HG03066 (cell line): ENCODE measurements around the gene CHST11.
"Not testable (repeated sequence)": the region's sequence is repeated elsewhere in the genome, so short reads cannot be mapped to it uniquely, and the experiment has no call there.

Experiments
- ATAC-seq: cut with Tn5 transposase; IDR thresholded peaks from one replicate; pipeline ENCODE4 v1.9.1; 2021; ENCODE audit warnings: low read depth; ENCODE audit not compliant: unreplicated experiment

CHST11 gene

DNA sequence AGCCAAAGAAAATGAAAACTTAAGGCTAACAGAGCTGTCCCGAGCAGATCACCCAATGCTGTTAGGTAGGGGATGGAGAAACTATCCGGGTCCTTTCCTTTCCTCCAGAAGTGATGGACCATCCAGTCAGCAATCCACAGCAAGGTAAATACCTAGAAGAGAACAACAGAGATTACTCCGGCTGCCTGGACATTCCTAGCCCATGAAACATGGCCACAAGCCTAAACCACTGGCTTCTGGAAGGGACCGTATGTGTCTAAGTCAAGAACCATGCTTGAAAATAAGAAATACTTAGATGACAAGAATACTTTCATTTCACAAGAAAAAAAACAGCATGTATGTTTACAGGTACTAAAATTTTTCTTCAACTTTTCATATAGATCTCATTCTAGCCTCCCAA is 348.4 kb downstream of the CHST11 start:
- ATAC-seq, result no peak

DNA sequence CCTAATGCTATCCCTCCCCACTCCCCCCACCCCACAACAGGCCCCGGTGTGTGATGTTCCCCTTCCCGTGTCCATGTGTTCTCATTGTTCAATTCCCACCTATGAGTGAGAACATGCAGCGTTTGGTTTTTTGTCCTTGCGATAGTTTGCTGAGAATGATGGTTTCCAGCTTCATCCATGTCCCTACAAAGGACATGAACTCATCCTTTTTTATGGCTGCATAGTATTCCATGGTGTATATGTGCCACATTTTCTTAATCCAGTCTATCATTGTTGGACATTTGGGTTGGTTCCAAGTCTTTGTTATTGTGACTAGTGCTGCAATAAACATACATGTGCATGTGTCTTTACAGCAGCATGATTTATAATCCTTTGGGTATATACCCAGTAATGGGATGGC is 349.4 kb downstream of the CHST11 start:
- ATAC-seq, result not testable (repeated sequence)

DNA sequence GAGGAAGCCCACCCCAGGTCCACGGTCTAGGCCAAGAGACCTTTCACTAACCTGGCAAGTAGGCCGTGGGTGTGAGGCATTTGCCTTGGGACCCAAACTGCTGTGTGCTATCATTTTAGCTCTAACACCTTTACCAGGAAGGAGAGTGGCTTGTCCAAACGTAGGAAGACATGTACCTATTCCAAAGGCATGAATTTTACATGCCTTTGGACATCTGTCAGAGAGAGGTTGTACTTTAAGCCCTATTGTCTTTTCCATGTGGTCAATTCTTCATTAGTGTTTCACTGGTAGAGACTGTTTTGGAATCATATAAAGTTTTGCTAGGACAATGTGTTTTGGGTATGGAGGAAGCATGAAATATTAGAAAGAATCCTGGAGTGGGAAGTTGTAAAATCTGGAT is 352.5 kb downstream of the CHST11 start:
- no peak for ATAC-seq

DNA sequence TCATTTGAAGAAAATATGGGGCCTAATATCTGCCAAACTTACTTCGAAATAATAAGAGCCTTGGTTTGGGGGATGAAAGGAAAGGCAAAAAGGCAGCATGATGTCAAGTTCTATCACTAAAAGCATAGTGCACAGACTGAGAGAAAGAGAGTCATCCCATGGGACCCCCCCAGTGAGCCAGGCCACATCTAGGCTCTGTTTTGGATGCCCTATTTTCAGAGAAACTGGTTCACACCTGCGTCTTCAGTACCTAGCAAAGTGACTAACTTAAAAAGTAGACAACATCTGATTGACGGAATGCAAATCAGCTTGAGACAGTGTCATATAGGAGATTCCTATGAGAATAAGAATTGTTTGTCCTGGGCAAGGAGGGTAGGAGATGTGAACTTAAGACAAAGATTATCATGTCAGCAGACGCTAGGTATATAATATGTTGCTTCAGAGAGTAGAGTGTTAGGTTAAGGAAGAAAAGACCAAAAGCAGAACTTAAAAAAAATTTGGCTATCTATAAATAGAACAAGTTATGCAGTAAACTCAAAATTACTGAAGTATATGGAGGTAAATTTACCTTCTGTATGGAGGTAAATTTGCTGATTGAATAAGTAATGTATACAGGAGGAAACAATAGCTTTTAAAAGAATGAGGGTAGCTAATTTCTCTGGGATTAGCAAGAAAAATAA is 353.1 kb downstream of the CHST11 start:
- ATAC-seq, result no peak
